Stimulated activated CD8-positive, alpha-beta memory T cell treated with anti-CD3 and anti-CD28 coated beads, Interleukin-15, amount 100 ng/mL, for 48 hours (primary cell): ENCODE data around the gene TGM3.

Experiments used
- DNase-seq, 2 donors: peaks; one replicate each; pipeline ENCODE4 v3.0.0-alpha.2; 2020; ENCODE audit warnings: low read depth in 2 of 2

Gene TGM3

DNA sequence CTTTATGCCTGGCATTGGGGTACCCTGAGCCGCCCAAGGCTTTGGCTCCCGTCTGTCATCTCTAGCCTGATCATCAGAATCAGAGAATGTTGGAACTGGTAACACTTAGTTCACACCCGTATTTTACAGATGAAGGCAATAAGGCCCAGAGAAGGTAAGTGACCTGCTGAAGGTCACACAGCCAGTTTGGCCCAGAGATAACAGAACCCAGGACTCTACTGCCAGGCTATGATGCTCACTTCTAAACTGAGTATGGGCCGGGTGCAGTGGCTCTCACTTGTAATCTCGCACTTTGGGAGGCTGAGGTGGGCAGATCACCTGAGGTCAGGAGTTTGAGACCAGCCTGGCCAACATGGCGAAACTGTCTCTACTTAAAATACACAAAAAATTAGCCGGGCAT is 83.1 kb downstream of the TGM3 start:
- no peak for DNase-seq

DNA sequence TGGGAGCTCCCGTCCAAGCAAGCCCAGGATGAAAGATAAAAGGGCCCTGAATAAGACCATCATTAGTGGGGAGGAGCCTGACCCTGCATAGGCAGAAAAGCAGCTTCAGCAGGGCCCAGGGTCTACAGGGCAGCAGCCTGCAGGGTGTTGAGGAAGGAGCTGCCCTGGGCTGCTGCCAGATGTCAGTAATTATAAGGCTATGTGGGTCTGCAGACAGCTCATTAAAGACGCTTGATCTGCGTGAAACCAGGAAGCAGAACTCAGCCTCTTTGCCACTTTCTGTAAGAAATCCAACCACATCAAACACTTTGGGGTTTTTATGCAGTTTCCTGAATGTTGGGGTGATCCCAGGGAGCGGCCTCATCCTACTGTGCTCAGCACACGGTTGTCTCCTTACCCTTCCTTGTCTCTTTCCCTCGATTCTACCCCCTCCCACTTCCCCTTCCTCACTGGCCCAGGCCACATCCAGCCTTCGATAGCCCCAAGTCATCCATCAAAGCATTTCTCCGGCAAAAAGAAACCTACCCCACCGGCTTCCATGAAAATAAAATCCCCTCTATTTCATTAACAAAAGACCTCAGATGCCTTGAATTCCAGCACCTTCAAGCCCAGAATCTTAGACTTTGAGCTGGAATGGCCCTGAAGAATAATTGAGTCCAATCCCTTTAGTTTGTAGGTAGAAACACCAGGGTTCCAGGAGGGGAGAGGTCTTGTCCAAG is 83.9 kb downstream of the TGM3 start:
- no peak for DNase-seq

DNA sequence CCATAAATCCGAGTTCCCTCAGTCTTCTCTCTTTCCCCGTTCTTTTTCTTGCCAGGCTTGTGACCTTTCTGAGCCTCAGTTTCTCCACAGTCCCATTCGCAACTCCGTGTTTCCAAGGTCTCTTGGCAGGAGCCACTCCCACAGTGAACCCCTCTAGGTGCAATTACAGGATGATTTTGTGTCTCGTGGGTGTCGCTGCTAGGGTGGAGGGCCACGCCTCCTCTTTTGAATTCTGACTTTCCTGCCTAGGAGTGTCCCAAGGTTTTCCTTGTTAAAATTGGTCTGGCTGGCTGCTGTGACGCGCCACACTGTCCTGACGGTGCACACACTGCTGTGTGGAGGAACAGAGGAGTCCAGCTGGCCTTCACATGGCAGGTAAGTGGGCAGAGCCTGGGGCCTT is 84.8 kb downstream of the TGM3 start, which contains the start of gene TGM6:
TSS of gene TGM6 (plus strand) at position 301 of the 400 bp plus-strand sequence. CDS start at position 369, 68 bp downstream.
- no peak for DNase-seq

DNA sequence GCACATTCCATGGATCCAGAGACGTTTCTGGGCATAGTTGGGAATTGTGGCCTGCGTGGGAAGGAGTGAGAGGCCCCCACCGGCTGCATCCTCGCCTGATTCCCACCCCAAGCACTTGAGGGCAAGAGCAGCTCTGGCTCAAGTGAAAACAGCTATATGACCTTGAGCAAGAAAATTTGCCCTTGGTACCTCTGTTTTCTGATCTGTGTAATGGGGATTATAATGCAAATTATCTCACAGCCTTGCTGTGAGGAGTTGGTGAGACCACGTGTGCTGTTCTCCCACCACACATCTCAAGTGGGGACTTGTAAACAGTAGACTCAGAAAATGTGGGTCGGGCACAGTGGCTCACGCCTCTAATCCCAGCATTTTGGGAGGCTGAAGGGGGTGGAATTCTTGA is 85.5 kb downstream of the TGM3 start:
- no peak for DNase-seq

DNA sequence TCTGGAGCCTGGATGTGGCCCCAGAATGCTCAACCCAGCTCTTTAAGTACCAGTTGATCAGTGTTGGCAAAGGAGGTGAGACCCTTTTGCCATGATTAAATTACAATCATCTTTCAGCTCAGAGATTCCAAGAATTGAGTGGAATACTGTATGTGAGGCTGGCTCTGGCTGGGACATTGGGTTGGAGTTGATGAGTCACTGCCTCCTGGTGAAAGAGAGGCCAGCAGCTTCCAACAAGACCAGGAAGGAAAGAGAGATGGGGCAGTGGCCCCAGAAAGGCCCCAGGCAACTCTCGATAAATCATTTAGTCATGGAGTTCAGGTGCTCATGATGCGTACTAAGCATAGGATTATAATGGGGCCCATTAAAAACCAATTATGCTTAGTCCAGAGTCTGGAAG is 87.0 kb downstream of the TGM3 start:
- DNase-seq: no peak

DNA sequence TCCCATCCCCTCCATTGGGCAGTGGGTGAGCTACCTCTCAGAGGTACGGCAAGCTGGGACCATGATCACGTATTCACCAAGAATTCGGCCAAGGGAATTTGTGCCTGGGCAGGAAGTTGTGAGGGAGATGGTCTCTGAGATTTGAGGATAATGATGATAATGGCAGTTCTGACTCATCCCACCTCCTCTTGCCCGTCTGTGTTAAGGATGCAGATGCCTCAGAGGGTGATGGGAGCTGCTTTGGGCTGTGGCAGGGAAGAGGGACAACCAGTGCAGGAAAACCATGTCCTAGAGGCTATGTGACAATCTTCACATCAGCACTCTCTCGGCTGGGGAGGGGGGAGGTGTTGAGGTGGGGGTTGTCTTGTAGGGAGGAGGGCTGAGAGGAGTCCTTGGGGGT is 89.2 kb downstream of the TGM3 start:
- no peak for DNase-seq

DNA sequence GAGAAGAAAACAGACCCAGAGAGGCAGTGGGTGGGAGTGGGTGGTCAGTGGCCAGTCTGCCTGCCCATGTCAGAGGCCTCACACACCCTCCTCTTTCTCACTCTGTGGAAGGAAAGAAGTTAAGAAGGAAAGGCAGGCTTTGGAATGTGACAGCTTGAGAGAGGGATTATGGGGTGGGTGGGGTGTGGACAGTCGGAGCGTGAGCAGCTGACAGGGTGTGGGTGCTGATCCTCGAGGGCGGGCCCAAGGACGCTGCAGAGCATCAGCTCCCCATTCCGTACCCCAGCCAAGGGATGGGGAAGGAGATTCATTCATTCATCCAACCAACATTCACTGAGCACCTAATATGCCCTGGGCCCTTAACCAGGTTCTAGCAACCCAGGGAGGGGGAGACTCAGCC is 89.7 kb downstream of the TGM3 start:
- DNase-seq: no peak

DNA sequence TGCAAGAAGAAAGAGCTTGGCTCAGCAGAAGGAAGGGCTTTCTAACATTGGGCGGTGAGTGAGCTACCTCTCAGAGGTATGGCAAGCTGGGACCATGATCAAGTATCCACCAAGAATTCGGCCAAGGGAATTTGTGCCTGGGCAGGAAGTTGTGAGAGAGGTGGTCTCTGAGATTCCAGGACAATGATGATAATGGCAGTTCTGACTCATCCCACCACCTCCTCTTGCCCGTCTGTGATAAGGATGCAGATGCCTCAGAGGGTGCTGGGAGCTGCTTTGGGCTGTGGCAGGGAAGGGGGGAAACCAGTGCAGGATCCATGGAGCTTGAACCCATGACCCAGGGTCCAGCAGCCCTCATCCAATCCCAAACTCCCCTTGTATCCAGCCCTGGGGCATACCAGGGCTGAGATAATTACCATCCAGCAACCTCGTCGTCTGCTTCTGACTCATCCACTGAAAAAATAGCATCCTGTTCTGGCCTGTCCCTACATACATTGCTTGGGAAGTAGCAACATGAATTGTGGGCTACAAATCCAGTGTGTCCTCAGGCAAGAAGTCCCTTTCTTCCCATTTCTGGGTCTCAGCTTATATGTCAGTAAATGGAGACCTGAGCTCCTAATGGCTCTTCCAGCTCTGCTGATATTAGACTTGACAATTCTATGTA is 90.8 kb downstream of the TGM3 start:
- no peak for DNase-seq

DNA sequence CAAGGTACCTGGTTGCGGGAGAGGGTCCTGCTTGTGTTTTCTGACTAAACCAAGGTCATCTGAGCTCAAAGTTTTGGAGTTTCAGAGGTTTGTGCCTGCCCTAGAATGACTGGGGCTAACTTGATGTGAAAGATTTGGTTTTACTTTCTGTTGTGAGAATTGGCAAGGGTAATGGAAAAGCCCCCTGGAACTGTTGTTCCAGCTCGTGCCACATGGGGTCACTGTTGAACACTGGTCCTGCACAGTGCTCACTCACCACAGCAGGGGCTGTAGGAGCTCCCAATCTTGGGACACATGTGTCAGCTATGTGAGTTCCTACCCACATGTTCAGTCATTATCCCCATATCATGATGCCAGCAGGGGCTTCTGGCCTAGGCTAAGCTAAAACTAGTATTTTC is 91.4 kb downstream of the TGM3 start:
- DNase-seq: peak; percentile 35 to 38

DNA sequence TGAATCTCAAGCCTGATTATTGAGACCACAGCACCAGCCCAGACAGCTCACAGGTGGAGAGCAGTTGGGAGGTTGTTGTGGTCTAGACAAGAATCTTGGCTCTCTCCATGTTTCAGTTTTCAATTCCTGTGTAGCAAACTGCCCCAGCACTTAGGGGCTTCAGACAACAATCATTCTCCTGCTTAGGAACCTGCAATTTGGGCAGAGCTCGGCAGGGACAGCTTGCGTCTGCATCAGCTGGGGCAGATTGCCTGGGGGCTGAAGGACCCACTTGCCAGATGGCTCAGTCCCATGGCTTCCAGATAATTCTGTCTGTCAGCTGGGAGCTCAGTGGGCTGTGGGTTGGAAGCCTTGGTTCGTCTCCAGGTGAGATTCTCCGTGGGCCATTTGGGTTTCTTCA is 91.8 kb downstream of the TGM3 start:
- DNase-seq: no peak
